HCT116 (cell line): ENCODE data around the gene MBD6. TPM values are rescaled to one million over a fixed set of nuclear protein-coding genes. Genes with fewer than 3 reads are reported as not detected.

ENCODE experiments used
- ATAC-seq: fragments of 200-7000 bp; cut with Tn5 transposase; 2 replicates; pipeline ENCODE4 v1.9.1; 2020; ENCODE audit warnings: mild to moderate bottlenecking, moderate library complexity
- BruUV-seq: library from RNA; stranded (reverse); fragments of 400-500 nt; replicated peaks from 2 replicates; lab custom pipeline; 2021; lab: Mats Ljungman, UMichigan
- CTCF ChIA-PET: fragments of 300-600 bp; sonication (Branson Sonifier 250); formaldehyde crosslinking; loops from one replicate; lab custom pipeline; 2021; ENCODE audit warnings: antibody characterized with exemption; lab: Charles Lee
- POLR2A ChIA-PET: fragments of 300-600, 350-600 bp; sonication (Branson Sonifier 250); formaldehyde crosslinking; loops from one replicate; lab custom pipeline; 2021; ENCODE audit warnings: antibody characterized with exemption; lab: Charles Lee
- RAD21 ChIA-PET, 2 experiments: fragments of 300-600 bp; sonication (Branson Sonifier 250); formaldehyde crosslinking; loops; one replicate each; lab custom pipeline; 2023; ENCODE audit warnings: low total read pairs in 2 of 2; ENCODE audit not compliant: uncharacterized antibody in 2 of 2, unreplicated experiment in 2 of 2, low non-redundant PET in 1 of 2; lab: Charles Lee
- DNase-seq: peaks from one replicate; pipeline ENCODE4 v3.0.0-alpha.2; 2010; ENCODE audit warnings: low read depth, low spot score
- H2AFZ ChIP-seq: fragments of 200-600 bp; shearing (Covaris generic), sonication (generic); 2 replicates; pipeline ENCODE4 v1.6.1; 2017; ENCODE audit warnings: low read depth, mixed run types, mixed read lengths, antibody characterized with exemption, low read length; ENCODE audit not compliant: poor library complexity, severe bottlenecking
- H3K27ac ChIP-seq: 2 replicates; pipeline ENCODE4 v1.5.1; 2012; ENCODE audit warnings: low read depth, low read length
- H3K27me3 ChIP-seq: fragments of 200-600 bp; sonication (generic); 2 replicates; pipeline ENCODE4 v1.6.1; 2016; ENCODE audit warnings: mixed run types, low read length, mixed read lengths; ENCODE audit not compliant: insufficient read depth
- H3K36me3 ChIP-seq, 2 experiments: fragments of 200-500 bp in 1 of 2; fragments of 200-600 bp in 1 of 2; sonication (Bioruptor generic) in 1 of 2; sonication (generic) in 1 of 2; 2 replicates each; pipeline versions ENCODE4 v1.5.1 to v1.6.1; 2014 to 2016; ENCODE audit warnings: low read length in 2 of 2, inconsistent platforms in 1 of 2, mixed read lengths in 1 of 2, mixed run types in 1 of 2; ENCODE audit not compliant: insufficient read depth in 2 of 2, control insufficient read depth in 1 of 2
- H3K4me1 ChIP-seq, 2 experiments: fragments of 200-600 bp in 1 of 2; sonication (generic) in 1 of 2; 2 replicates each; pipeline versions ENCODE4 v1.5.1 to v1.6.1; 2012 to 2017; ENCODE audit warnings: low read length in 2 of 2, inconsistent platforms in 1 of 2, mild to moderate bottlenecking in 1 of 2, mixed read lengths in 1 of 2, mixed run types in 1 of 2, moderate library complexity in 1 of 2; ENCODE audit not compliant: insufficient read depth in 2 of 2, control insufficient read depth in 1 of 2
- H3K4me2 ChIP-seq: fragments of 200-600 bp; sonication (generic); 2 replicates; pipeline ENCODE4 v1.6.1; 2017; ENCODE audit warnings: mixed run types, low read length, mixed read lengths
- H3K4me3 ChIP-seq, 2 experiments: fragments of 200-600 bp in 1 of 2; sonication (generic) in 1 of 2; replicated peaks in 1 of 2; 2 replicates each; pipeline ENCODE4 v1.5.1; 2011 to 2016; ENCODE audit warnings: low read length in 2 of 2, control low read depth in 1 of 2, low read depth in 1 of 2, mild to moderate bottlenecking in 1 of 2, mixed read lengths in 1 of 2, mixed run types in 1 of 2
- H3K79me2 ChIP-seq: fragments of 200-600 bp; sonication (generic); 2 replicates; pipeline ENCODE4 v1.6.1; 2017; ENCODE audit warnings: mild to moderate bottlenecking, mixed run types, low read length, moderate library complexity, mixed read lengths; ENCODE audit not compliant: insufficient read depth
- H3K9ac ChIP-seq: fragments of 200-600 bp; sonication (generic); 2 replicates; pipeline ENCODE4 v1.6.1; 2016; ENCODE audit warnings: low read length, mixed read lengths
- H3K9me2 ChIP-seq: fragments of 200-600 bp; sonication (generic), shearing (Covaris generic); 2 replicates; pipeline ENCODE4 v1.6.1; 2017; ENCODE audit warnings: mixed run types, mild to moderate bottlenecking, moderate library complexity; ENCODE audit not compliant: insufficient read depth
- H3K9me3 ChIP-seq, 2 experiments: fragments of 200-500 bp in 1 of 2; fragments of 200-600 bp in 1 of 2; sonication (Bioruptor generic) in 1 of 2; sonication (generic) in 1 of 2; 2 replicates each; pipeline ENCODE4 v1.6.1; 2014 to 2017; ENCODE audit warnings: low read length in 2 of 2, mixed read lengths in 2 of 2, inconsistent platforms in 1 of 2, low read depth in 1 of 2, mild to moderate bottlenecking in 1 of 2, mixed run types in 1 of 2, moderate library complexity in 1 of 2; ENCODE audit not compliant: control insufficient read depth in 1 of 2, insufficient read depth in 1 of 2
- H4K20me1 ChIP-seq: fragments of 200-600 bp; sonication (generic), shearing (Covaris generic); 2 replicates; pipeline ENCODE4 v1.6.1; 2017; ENCODE audit warnings: mixed run types, mild to moderate bottlenecking, moderate library complexity; ENCODE audit not compliant: insufficient read depth
- EZH2 ChIP-seq: fragments of 200-600 bp; sonication (generic); IDR thresholded peaks from 2 replicates; pipeline ENCODE4 v1.6.1; 2017; ENCODE audit warnings: antibody characterized with exemption, mixed run types
- MAX ChIP-seq: IDR thresholded peaks from 2 replicates; pipeline ENCODE4 v1.6.1; 2012
- POLR2A ChIP-seq: IDR thresholded peaks from 2 replicates; pipeline ENCODE4 v1.7.0; 2011; ENCODE audit warnings: borderline replicate concordance; ENCODE audit not compliant: insufficient read depth, insufficient read length; ENCODE audit errors: extremely low read depth
- POLR2AphosphoS5 ChIP-seq: IDR thresholded peaks from 2 replicates; pipeline ENCODE4 v1.6.1; 2011; ENCODE audit warnings: mild to moderate bottlenecking, low read depth, low read length, moderate library complexity
- RAD21 ChIP-seq: IDR thresholded peaks from 2 replicates; pipeline ENCODE4 v1.6.1; 2012; ENCODE audit warnings: low read depth, mild to moderate bottlenecking
- SP1 ChIP-seq: IDR thresholded peaks from 2 replicates; pipeline ENCODE4 v1.6.1; 2012; ENCODE audit warnings: low read depth
- TCF7L2 ChIP-seq: IDR thresholded peaks from 2 replicates; pipeline ENCODE4 v1.7.0; 2011; ENCODE audit warnings: borderline replicate concordance, inconsistent platforms; ENCODE audit not compliant: insufficient read depth, insufficient read length; ENCODE audit errors: extremely low read depth
- intact Hi-C: fragments of 100-400 bp; cut with micrococcal nuclease; formaldehyde crosslinking; loops from 2 replicates; pipeline ENCODE4 v1.10.0; 2022
- total RNA-seq: library from RNA; stranded (reverse); gene quantifications from one replicate; pipeline ENCODE4 v1.2.1, GENCODE V29; 2021; ENCODE audit not compliant: unreplicated experiment

The MBD6 gene
- total RNA-seq, 1 experiment from 2014 or later: 70.1 TPM

- ChIA-PET RAD21 (no interaction called here), POLR2A (no interaction called here), CTCF (no interaction called here)
- Histone ChIP-seq H3K9ac (no peak overlapping the region), H3K4me2 (no peak overlapping the region), H3K36me3 (peaks cover 45 to 49% of the 10 kb centered on the region in 2 experiments; a peak in 3 of 4 replicates), H3K9me3 (no peaks in the 10 kb centered on the region), H3K4me3 (no peak overlapping the region), H3K27me3 (no peaks in the 10 kb centered on the region), H3K27ac (no peak overlapping the region), H3K79me2 (no peaks in the 10 kb centered on the region), H3K9me2 (no peaks in the 10 kb centered on the region), H3K4me1 (no peaks in the 10 kb centered on the region), H4K20me1 (no peaks in the 10 kb centered on the region), H2AFZ (no peak overlapping the region)
- TF ChIP-seq SP1: no peak
- no peak for TF ChIP-seq EZH2
- TF ChIP-seq POLR2A: no peak
- TF ChIP-seq MAX: no peak
- TF ChIP-seq TCF7L2: no peak
- peak; percentile 50; the same call in 1 of the 2 replicates for TF ChIP-seq POLR2AphosphoS5
- BruUV-seq: TSS peak; percentile 64
- no peak for DNase-seq
- no peak for ATAC-seq
- intact Hi-C loops: no loop called here
Observed at GRCh38 chr12:57530396-57531142, 7.9 kb downstream of the MBD6 start.

GRCh38 chr12:57531836-57532235, 9.2 kb downstream of the MBD6 start:
- H3K79me2 ChIP-seq: no peaks in the 10 kb centered on the region
- H3K9ac ChIP-seq: no peak overlapping the region
- no peaks in the 10 kb centered on the region for H3K27me3 ChIP-seq
- no peaks in the 10 kb centered on the region for H4K20me1 ChIP-seq
- H3K9me2 ChIP-seq: no peaks in the 10 kb centered on the region
- H3K4me3 ChIP-seq: no peak overlapping the region
- CTCF ChIA-PET: no interaction called here
- H3K36me3 ChIP-seq: peaks cover 42 to 44% of the 10 kb centered on the region in 2 experiments; a peak in 3 of 4 replicates
- H3K4me2 ChIP-seq: no peak overlapping the region
- no peaks in the 10 kb centered on the region for H3K9me3 ChIP-seq
- POLR2A ChIA-PET: interaction anchor here (0.8 to 2.6 kb wide), 3 partner anchors 11 to 45 kb away, joined by 3 to 8 read pairs (median 3); partner anchors contain the start of genes DCTN2 and DDIT3
- H2AFZ ChIP-seq: no peak overlapping the region
- TF ChIP-seq POLR2AphosphoS5 (0 out of 2 replicates have a peak, but pooled peaks have one; percentile 13), RAD21 (no peak)
- no peaks in the 10 kb centered on the region for H3K4me1 ChIP-seq
- no TSS peak for BruUV-seq
- ATAC-seq (0 out of 2 replicates have a peak, but pooled peaks have one; percentile 5), DNase-seq (no peak)
- RAD21 ChIA-PET: no interaction called here
- no peak overlapping the region for H3K27ac ChIP-seq
- intact Hi-C loops: no loop called here
